Activated T-helper 2 cell treated with anti-CD3 and anti-CD28 coated beads, Interferon-gamma antibody, Interleukin-2, Interleukin-4, amounts not matched to agents 10 μg/mL and 5 μg/mL and 100 μg/mL, durations not matched to agents 14 hours and 24 hours and 36 hours (primary cell): ENCODE data around the gene SERPINB12. TPM values are rescaled to one million over a fixed set of nuclear protein-coding genes. Genes with fewer than 3 reads are reported as not detected.

Experiments used
- total RNA-seq: library from RNA; stranded (reverse); gene quantifications from 2 replicates; pipeline ENCODE4 v1.2.3, GENCODE V29; 2022

The SERPINB12 gene
- total RNA-seq, 1 donor from 2014 or later, result not detected

Other genes starting within 250 kb of the SERPINB12 start
- 76.1 and 79.0 TPM in 2 replicates for gene BCL2, start 222.6 kb upstream of the SERPINB12 start, total RNA-seq
- gene KDSR, start 175.2 kb upstream of the SERPINB12 start, total RNA-seq, result 73.3 and 76.1 TPM in 2 replicates
- gene VPS4B, start 119.9 kb upstream of the SERPINB12 start, total RNA-seq, result 53.8 and 56.1 TPM in 2 replicates
- gene SERPINB5, start 65.4 kb upstream of the SERPINB12 start, total RNA-seq, result not detected in 2 replicates
- not detected in 2 replicates for gene SERPINB13, start 45.0 kb downstream of the SERPINB12 start, total RNA-seq
- gene SERPINB4, start 101.9 kb downstream of the SERPINB12 start, total RNA-seq, result not detected in 2 replicates
- not detected in 2 replicates for gene SERPINB3, start 119.5 kb downstream of the SERPINB12 start, total RNA-seq
- gene SERPINB11, start 160.6 kb downstream of the SERPINB12 start, total RNA-seq, result not detected in 2 replicates
- not detected in 2 replicates for gene SERPINB7, start 233.0 kb downstream of the SERPINB12 start, total RNA-seq